Aorta (tissue), 5 donors: Measurements from ENCODE around the gene ACIN1. TPM values are rescaled to one million over a fixed set of nuclear protein-coding genes. Genes with fewer than 3 reads are reported as not detected.
A peak's percentile ranks its signal among the peaks of the same experiment; 100 is the strongest.

ENCODE experiments used
- ATAC-seq: fragments of 200-7000 bp; cut with Tn5 transposase; one replicate; pipeline ENCODE4 v1.9.1; 2022; ENCODE audit warnings: moderate library complexity; ENCODE audit not compliant: low FRiP score
- DNase-seq, 2 donors: peaks; one replicate each; pipeline ENCODE4 v3.0.0-alpha.2; 2020
- H3K27ac ChIP-seq, 2 donors: one replicate each; pipeline ENCODE4 v1.5.1; 2013; ENCODE audit warnings: low read length in 2 of 2, mild to moderate bottlenecking in 2 of 2, moderate library complexity in 2 of 2, control low read depth in 1 of 2, inconsistent platforms in 1 of 2, low read depth in 1 of 2
- H3K27me3 ChIP-seq, 2 donors: one replicate each; pipeline ENCODE4 v1.6.1; 2013; ENCODE audit warnings: control low read depth in 1 of 2, low read length in 1 of 2, mild to moderate bottlenecking in 1 of 2, moderate library complexity in 1 of 2; ENCODE audit not compliant: insufficient read depth in 2 of 2, control insufficient read depth in 1 of 2
- H3K36me3 ChIP-seq, 2 donors: one replicate each; pipeline ENCODE4 v1.6.1; 2013; ENCODE audit warnings: control low read depth in 1 of 2, low read length in 1 of 2, mild to moderate bottlenecking in 1 of 2; ENCODE audit not compliant: insufficient read depth in 2 of 2, control insufficient read depth in 1 of 2
- H3K4me1 ChIP-seq, 2 donors: one replicate each; pipeline ENCODE4 v1.6.1; 2013; ENCODE audit warnings: low read length in 2 of 2, control low read depth in 1 of 2, mild to moderate bottlenecking in 1 of 2, moderate library complexity in 1 of 2; ENCODE audit not compliant: insufficient read depth in 2 of 2, control insufficient read depth in 1 of 2
- H3K4me3 ChIP-seq, 2 donors: one replicate each; pipeline ENCODE4 v1.5.1; 2013; ENCODE audit warnings: low read length in 2 of 2, control low read depth in 1 of 2, mild to moderate bottlenecking in 1 of 2
- H3K9me3 ChIP-seq: one replicate; pipeline ENCODE4 v1.6.1; 2013; ENCODE audit warnings: mild to moderate bottlenecking, low read length; ENCODE audit not compliant: control insufficient read depth
- WGBS, 2 donors: extraction: QIAGEN DNeasy Blood & Tissue Kit; methylation state at CpG; one replicate each; pipeline ENCODE4 v1.1.7; 2013; 5-methylcytosine and 5-hydroxymethylcytosine counted together
- intact Hi-C, 2 donors: fragments of 100-400 bp; cut with DNase I; formaldehyde crosslinking; loops; one replicate each; pipeline versions ENCODE4 v1.14.2 to v1.15.0; 2022
- polyA plus RNA-seq, 2 donors: library from polyadenylated mRNA; stranded (reverse); fragments of 200-250 nt; gene quantifications; one replicate each; pipeline ENCODE4 v1.2.3, GENCODE V29; 2013
- total RNA-seq, 2 donors: library from RNA; stranded (reverse); fragmentation: NEBNext Ultra II Directional; extraction: Animal tissue kit (Norgen Biotek cat#: 25700); gene quantifications; one replicate each; pipeline ENCODE4 v1.2.1, GENCODE V29; 2021
- donor health status: healthy with polysubstance abuse.
- donor health status: Bipolar disorder and iron deficiency.
- donor health status: DM: no; HTN: no; CAD: no.
- donor health status: DM: no; HTN: no; CAD: no.
- donor health status: DM: yes; HTN: yes; CAD: no.

ACIN1 gene
- total and polyA plus RNA-seq, 4 donors = 34.1 to 183 (median 140) TPM

DNA sequence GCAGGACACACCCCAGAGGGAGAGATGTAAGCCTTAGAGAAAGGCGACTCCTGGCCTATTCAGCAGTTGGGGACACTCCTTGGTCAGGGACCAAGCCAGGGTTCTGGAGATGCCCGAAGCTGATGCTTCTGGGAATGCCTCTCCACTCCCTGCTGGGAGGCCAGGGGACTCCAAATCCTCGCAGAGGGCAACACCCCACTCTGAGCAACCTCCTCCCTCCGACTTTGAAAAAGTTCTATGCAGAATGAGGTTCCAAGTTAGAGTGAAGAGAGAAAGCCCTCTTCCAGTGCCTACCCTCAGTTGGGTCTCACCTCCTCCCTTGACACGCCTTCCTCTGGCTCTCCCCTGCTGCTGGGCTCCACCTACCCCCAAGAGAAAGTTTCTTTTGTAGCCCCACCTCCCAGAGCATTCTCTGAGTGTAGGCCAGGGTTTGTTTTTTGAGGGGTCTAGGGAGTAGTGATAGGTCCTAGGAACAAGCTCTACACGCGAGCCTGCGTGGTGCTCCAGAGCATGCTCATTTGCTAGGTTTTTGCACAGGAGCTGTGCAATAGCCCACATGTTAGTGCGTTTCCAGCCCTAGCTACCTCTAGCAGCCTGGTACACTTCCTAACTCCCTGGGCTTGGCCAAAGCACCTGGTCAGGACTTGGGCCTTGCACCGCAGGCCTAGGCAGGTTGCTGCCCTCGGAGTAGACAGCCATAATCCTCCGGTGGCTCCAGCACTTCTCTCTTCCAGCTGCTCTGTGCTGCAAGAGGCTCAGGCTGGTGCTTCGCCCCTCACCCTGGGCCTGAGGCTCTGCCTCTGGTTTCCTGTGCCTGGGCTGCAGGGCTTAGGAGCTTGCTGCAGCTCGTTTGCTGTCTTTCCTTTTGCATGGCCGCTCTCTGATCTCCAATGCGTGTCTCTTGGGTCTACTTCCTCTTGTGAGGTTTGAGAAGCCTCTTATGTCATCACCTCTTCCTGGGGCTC is 24.7 kb upstream of the ACIN1 start:
- H3K4me3 ChIP-seq = no peak overlapping the region
- intact Hi-C loops = loop anchor here (1.0 to 10.0 kb wide), 2 partner anchors 68 to 175 kb away; no protein-coding TSS in a partner anchor
- WGBS, 2 donors = 76 to 78% methylated on average over 16 of the region's 16 CpGs
- DNase-seq = peak in 1 of 2 donors; percentile 67
- no peaks in the 10 kb centered on the region for H3K27me3 ChIP-seq
- no peaks in the 10 kb centered on the region for H3K9me3 ChIP-seq
- no peak for ATAC-seq
- no peak overlapping the region for H3K27ac ChIP-seq
- H3K36me3 ChIP-seq = no peaks in the 10 kb centered on the region
- no peaks in the 10 kb centered on the region for H3K4me1 ChIP-seq

GRCh38 chr14:23118506-23119362 is 23.8 kb upstream of the ACIN1 start, which contains the start of gene CEBPE:
Gene CEBPE, minus strand, starts transcription at chr14:23119255. Its CDS starts 164 bp downstream, at chr14:23119091.
- no peaks in the 10 kb centered on the region for H3K4me1 ChIP-seq
- DNase-seq (peak in 1 of 2 donors; percentile 75), ATAC-seq (no peak)
- no peaks in the 10 kb centered on the region for H3K9me3 ChIP-seq
- H3K27me3 ChIP-seq = no peaks in the 10 kb centered on the region
- H3K27ac ChIP-seq = no peak within 1 kb of the TSS
- intact Hi-C loops = no loop called here
- no peak within 1 kb of the TSS for H3K4me3 ChIP-seq
- H3K36me3 ChIP-seq = no peaks in the 10 kb centered on the region
- WGBS, 2 donors = 79% methylated on average over 28 to 32 of the region's 32 CpGs

DNA sequence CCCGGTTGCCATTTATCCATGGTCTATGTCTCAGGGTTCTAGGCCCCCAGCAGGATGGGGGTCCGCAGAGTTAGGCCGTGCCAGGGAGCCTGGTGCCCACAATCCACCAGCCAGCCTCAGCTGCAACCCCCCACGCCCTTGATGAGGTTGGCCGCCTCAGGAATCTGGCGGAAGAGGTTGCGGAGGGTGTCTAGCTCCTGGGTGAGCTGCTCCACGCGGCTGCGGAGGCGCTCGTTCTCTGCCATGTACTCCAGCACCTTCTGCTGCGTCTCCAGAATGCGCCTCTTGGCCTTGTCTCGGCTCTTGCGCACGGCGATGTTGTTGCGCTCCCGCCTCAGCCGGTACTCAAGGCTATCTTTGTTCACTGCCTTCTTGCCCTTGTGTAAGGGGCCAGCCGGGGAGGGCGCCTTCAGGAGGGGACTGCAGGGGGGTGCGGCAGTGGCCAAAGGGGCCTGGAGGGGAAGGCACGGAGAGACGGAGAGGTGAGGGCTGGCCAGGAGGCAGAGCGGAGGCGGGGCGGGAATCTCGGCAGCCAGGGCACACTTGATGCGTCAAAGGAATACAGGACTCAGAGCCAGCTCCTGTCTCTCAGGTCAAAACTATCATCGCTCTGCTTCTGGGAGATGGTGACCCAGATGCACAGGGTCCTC is 22.6 kb upstream of the ACIN1 start:
- H3K36me3 ChIP-seq = no peaks in the 10 kb centered on the region
- H3K27ac ChIP-seq = no peak overlapping the region
- DNase-seq (peak in 1 of 2 donors; percentile 70), ATAC-seq (no peak)
- intact Hi-C loops = no loop called here
- H3K4me3 ChIP-seq = no peak overlapping the region
- 85 to 88% methylated on average over 32 of the region's 32 CpGs for WGBS, 2 donors
- H3K27me3 ChIP-seq = no peaks in the 10 kb centered on the region
- no peaks in the 10 kb centered on the region for H3K4me1 ChIP-seq
- no peaks in the 10 kb centered on the region for H3K9me3 ChIP-seq

DNA sequence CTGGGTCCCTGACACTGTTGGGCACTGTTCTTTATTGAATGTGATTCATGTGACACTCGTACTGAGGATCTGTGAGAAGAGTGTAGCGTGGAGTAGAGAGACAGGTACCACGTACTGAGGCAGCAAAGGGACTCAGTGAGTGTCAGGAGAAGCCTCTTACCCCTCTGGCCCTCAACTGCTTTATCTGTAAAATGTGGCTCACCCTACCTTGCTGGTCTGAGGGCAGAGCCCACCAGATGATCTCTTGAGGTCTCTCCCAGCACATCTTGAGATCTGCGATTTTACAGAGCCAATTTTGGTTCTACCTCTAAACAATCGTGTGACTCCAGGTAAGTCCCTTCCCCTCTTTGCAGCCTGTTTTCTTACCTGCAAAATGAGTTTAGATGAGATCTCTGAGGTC is 21.0 kb upstream of the ACIN1 start:
- Histone ChIP-seq H3K36me3 (no peaks in the 10 kb centered on the region), H3K27me3 (no peaks in the 10 kb centered on the region), H3K4me1 (no peaks in the 10 kb centered on the region), H3K27ac (no peak overlapping the region), H3K9me3 (no peaks in the 10 kb centered on the region), H3K4me3 (no peak overlapping the region)
- no peak for DNase-seq
- WGBS, 2 donors = 85 to 90% methylated on average over 5 of the region's 5 CpGs
- intact Hi-C loops = no loop called here
- ATAC-seq = no peak

DNA sequence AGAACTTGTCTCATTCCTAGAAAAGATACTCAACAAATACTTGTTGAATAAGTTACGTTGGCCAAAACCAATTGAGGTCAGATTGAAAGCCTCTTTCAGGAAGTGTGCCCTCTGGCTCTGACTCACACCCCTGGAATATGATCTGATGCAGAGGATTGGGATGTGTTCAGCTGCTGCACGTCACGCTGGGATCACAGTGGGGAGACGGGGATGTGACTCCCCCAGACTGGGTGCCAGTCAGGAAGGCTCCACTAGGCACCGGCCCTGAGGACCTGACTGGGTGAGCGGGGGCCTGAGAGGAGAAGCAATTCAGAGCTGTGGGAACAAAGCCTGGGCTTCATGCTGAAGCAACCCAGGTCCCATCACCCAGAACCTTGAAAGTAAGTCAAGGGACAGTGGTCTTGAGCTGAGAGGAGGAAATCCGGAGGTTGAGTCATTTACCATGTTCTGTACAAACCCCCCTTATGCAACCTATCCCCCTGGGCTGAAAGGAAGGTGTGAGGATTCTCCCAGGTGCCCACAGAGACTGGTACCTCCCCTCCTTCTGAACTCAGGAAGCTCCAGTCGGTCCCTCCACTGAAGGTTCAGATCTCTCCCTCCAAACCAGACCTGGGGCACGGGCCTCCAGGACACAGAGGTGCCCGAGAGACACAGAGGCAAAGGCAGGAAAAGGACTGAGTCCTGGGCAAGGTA is 20.2 kb upstream of the ACIN1 start:
- Histone ChIP-seq H3K4me1 (no peaks in the 10 kb centered on the region), H3K27ac (no peak overlapping the region), H3K9me3 (no peaks in the 10 kb centered on the region), H3K36me3 (no peaks in the 10 kb centered on the region), H3K4me3 (no peak overlapping the region), H3K27me3 (no peaks in the 10 kb centered on the region)
- intact Hi-C loops = no loop called here
- ATAC-seq (no peak), DNase-seq (peak; percentile 69 to 85)
- 58 to 59% methylated on average over 10 of the region's 10 CpGs for WGBS, 2 donors

DNA sequence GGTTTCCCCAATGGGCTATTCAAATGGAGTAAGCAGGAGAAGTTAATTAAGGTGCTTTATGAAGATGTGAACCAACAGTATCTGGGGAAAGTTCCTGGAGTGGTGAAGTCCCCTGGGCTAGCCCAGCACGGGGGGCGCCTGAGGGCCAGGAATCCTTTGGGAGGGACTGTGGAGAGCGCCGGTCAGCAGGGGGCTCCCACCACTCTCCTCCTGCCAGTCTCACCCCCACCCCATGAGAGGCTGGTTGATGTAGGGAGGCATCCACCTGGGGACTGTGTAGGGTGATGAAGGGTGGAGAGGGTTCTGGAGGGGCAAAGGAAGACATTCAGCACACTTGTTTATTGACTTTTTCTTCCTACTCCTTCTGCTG is 19.7 kb upstream of the ACIN1 start:
- no peaks in the 10 kb centered on the region for H3K4me1 ChIP-seq
- 52 to 60% methylated on average over 4 of the region's 4 CpGs for WGBS, 2 donors
- H3K27me3 ChIP-seq = no peaks in the 10 kb centered on the region
- no peak overlapping the region for H3K27ac ChIP-seq
- H3K9me3 ChIP-seq = no peaks in the 10 kb centered on the region
- DNase-seq = peak in 1 of 2 donors; percentile 57
- no peaks in the 10 kb centered on the region for H3K36me3 ChIP-seq
- no peak for ATAC-seq
- intact Hi-C loops = no loop called here
- H3K4me3 ChIP-seq = no peak overlapping the region

DNA sequence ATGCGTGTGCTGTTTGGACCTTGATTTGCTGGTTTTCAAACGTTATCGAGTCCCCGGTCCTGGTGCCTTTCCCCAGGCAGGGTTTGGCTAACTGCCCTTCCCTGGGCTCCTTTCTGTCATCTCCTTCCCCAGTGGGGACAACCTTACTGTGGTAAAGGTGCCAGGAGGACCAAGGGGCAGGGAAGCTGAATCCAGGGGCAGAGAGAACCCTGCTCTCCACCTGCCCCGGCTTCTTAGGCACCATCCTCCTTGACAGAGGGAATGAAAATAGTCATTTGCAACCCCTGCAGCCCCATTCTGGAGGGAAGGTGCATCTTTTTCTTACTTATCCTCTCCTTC is 19.2 kb upstream of the ACIN1 start:
- Histone ChIP-seq H3K27ac (no peak overlapping the region), H3K36me3 (no peaks in the 10 kb centered on the region), H3K9me3 (no peaks in the 10 kb centered on the region), H3K4me1 (no peaks in the 10 kb centered on the region), H3K4me3 (no peak overlapping the region), H3K27me3 (no peaks in the 10 kb centered on the region)
- peak; percentile 21 to 33 for DNase-seq
- intact Hi-C loops = no loop called here
- WGBS, 2 donors = 62 to 65% methylated on average over 5 of the region's 5 CpGs
- no peak for ATAC-seq
